Lower lobe of right lung (tissue), 2 donors: ENCODE measurements around the gene TOX2. TPM values are rescaled to one million over a fixed set of nuclear protein-coding genes. Genes with fewer than 3 reads are reported as not detected.

Source experiments
- ATAC-seq, 2 donors: fragments of 200-7000 bp; cut with Tn5 transposase; one replicate each; pipeline ENCODE4 v1.9.1; 2020 to 2022; ENCODE audit warnings: mild to moderate bottlenecking in 2 of 2, moderate library complexity in 2 of 2
- DNase-seq: peaks from one replicate; pipeline ENCODE4 v3.0.0-alpha.2; 2020
- H3K27ac ChIP-seq: fragments of 200-600 bp; one replicate; pipeline ENCODE4 v1.8.0; 2022
- H3K27me3 ChIP-seq: fragments of 200-600 bp; one replicate; pipeline ENCODE4 v1.8.0; 2022; ENCODE audit warnings: low read depth
- H3K36me3 ChIP-seq: fragments of 200-600 bp; one replicate; pipeline ENCODE4 v1.8.0; 2022; ENCODE audit warnings: mild to moderate bottlenecking
- H3K4me1 ChIP-seq: fragments of 200-600 bp; one replicate; pipeline ENCODE4 v1.8.0; 2022
- H3K4me3 ChIP-seq: fragments of 200-600 bp; one replicate; pipeline ENCODE4 v1.8.0; 2022; ENCODE audit warnings: mild to moderate bottlenecking
- H3K9me3 ChIP-seq: fragments of 200-600 bp; one replicate; pipeline ENCODE4 v1.8.0; 2022
- intact Hi-C: fragments of 100-400 bp; cut with DNase I; formaldehyde crosslinking; loops from one replicate; pipeline ENCODE4 v1.11.0; 2022
- total RNA-seq: library from RNA; stranded (reverse); fragmentation: NEBNext Ultra II Directional; extraction: Animal tissue kit (Norgen Biotek cat#: 25700); gene quantifications from one replicate; pipeline ENCODE4 v1.2.1, GENCODE V29; 2021
- TF ChIP-seq, protein P1 (sequence below): fragments of 200-600 bp; IDR thresholded peaks from one replicate; pipeline ENCODE4 v1.8.0; 2022; ENCODE audit warnings: antibody characterized with exemption, mild to moderate bottlenecking
- donor health status: DM: no; HTN: yes; CAD: no; lungs with severe emphysema.

TOX2 gene
- total RNA-seq, 1 donor from 2014 or later = 16.3 TPM

DNA sequence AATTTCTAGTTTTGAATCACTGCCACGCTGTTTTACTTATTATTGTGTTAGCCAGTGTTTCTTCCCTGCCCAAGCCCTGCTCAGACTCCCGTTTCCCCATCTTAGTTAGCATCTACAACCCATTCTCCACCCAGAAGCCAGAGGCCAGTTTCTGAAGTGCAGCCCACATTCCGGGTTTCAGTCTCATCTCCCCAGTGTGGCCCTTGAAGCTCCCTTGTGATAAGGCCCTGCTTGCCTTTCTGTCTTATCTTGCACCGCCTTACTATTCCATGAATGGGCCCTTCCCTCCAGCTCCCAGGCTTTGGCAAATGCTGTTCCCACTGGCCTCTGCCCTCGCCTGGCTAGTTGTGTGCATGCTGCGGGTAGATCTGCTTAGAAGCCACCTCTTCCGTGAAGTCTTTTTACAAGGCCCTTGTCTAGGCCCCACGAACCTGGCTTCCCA, 41.1 kb downstream of the TOX2 start:
- DNase-seq (no peak), ATAC-seq (no peak)
- Histone ChIP-seq H3K36me3 (no peaks in the 10 kb centered on the region), H3K9me3 (no peaks in the 10 kb centered on the region), H3K4me1 (peaks cover 63% of the 10 kb centered on the region), H3K4me3 (no peak overlapping the region), H3K27ac (no peak overlapping the region), H3K27me3 (peaks cover 4% of the 10 kb centered on the region)
- TF ChIP-seq, protein P1, sequence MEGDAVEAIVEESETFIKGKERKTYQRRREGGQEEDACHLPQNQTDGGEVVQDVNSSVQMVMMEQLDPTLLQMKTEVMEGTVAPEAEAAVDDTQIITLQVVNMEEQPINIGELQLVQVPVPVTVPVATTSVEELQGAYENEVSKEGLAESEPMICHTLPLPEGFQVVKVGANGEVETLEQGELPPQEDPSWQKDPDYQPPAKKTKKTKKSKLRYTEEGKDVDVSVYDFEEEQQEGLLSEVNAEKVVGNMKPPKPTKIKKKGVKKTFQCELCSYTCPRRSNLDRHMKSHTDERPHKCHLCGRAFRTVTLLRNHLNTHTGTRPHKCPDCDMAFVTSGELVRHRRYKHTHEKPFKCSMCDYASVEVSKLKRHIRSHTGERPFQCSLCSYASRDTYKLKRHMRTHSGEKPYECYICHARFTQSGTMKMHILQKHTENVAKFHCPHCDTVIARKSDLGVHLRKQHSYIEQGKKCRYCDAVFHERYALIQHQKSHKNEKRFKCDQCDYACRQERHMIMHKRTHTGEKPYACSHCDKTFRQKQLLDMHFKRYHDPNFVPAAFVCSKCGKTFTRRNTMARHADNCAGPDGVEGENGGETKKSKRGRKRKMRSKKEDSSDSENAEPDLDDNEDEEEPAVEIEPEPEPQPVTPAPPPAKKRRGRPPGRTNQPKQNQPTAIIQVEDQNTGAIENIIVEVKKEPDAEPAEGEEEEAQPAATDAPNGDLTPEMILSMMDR = no peak
- intact Hi-C loops = no loop called here

DNA sequence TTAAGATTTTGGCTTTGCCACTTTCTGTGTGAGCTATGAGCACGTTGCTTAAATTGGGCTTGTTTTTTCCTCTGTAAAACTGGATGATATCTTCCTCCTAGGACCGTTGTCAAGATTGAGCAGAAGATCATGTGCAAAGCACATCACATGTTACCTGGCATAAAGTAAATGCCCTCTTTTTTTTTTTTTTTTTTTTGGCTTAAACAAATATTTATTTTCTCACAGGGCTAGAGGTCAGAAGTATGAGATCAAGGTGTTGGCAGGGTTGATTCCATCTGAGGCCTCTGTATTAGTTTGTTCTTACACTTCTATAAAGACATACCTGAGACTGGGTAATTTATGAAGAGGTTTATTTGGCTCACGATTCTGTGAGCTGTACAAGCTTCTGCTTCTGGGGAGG, 42.7 kb downstream of the TOX2 start:
- TF ChIP-seq, protein P1 = no peak
- peaks cover 57% of the 10 kb centered on the region for H3K4me1 ChIP-seq
- no peaks in the 10 kb centered on the region for H3K9me3 ChIP-seq
- H3K27ac ChIP-seq = no peak overlapping the region
- intact Hi-C loops = no loop called here
- no peaks in the 10 kb centered on the region for H3K36me3 ChIP-seq
- DNase-seq = no peak
- H3K27me3 ChIP-seq = peaks cover 4% of the 10 kb centered on the region
- no peak for ATAC-seq
- no peak overlapping the region for H3K4me3 ChIP-seq

DNA sequence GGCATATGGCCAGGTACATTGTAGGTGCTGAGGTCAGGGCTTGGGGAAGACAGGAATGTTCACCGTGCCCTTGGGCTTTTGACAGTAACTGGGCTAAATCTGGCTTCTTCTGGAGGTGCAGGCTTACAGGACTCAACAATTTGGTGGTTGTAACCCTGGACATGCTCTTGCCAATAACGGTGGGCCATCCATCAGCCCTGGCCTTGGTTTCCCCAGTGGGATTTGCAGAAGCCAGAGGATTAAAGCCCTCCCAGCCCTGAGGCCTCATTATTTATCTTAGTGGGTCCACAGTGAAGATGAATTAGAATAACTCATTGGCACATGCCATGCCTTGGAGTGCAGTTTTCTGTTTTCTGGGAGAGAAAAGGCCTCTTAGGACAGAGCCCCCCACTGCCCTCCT, 44.0 kb downstream of the TOX2 start:
- Histone ChIP-seq H3K9me3 (no peaks in the 10 kb centered on the region), H3K4me1 (peaks cover 62% of the 10 kb centered on the region), H3K27ac (no peak overlapping the region), H3K27me3 (peaks cover 4% of the 10 kb centered on the region), H3K36me3 (no peaks in the 10 kb centered on the region), H3K4me3 (no peak overlapping the region)
- intact Hi-C loops = no loop called here
- DNase-seq = no peak
- no peak for ATAC-seq
- TF ChIP-seq, protein P1 = no peak

DNA sequence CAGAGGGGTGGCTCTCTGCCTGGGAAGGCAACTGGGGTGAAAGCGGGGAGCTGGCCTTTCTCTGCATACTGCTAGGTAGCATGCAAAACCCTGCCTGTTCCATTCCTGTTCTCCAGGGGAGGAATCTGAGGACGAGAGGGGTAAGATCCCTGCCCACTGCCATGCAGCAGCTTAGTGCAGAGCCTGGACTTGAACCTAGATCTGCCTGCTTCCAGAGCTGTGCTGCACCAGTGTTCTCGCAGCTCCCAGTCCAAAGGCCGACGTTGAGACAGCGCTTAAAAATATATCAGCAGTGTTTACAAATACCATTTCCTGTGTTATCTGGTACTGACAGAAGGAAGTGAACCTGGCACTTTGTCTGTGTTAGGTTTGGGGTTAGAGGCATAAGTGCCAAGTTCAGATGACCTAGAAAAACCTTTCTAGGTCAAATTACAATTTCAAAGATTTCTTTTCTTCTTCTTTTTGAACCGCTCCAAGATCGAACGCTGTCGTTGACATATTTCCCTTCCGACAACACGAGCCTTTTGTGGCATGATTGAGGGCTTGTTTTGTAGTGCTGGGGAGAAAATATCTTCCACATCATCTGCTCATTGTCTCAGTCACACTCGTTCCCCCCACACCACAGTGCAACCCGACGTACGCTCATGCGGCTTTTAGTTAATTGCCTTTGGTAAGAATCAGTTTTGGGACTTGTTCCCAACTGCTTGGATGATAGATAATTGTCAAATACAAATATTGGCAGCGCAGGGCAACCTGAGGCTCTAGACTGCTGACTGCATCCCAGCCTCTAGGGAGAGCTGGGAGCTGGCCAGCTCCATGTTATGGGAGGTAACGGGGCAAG, 44.6 kb downstream of the TOX2 start:
- Histone ChIP-seq H3K4me1 (peaks cover 63% of the 10 kb centered on the region), H3K9me3 (no peaks in the 10 kb centered on the region), H3K4me3 (no peak overlapping the region), H3K27ac (no peak overlapping the region), H3K36me3 (no peaks in the 10 kb centered on the region), H3K27me3 (peaks cover 4% of the 10 kb centered on the region)
- ATAC-seq = peak; percentile 29 to 39
- TF ChIP-seq, protein P1 = no peak
- intact Hi-C loops = no loop called here
- DNase-seq = no peak

DNA sequence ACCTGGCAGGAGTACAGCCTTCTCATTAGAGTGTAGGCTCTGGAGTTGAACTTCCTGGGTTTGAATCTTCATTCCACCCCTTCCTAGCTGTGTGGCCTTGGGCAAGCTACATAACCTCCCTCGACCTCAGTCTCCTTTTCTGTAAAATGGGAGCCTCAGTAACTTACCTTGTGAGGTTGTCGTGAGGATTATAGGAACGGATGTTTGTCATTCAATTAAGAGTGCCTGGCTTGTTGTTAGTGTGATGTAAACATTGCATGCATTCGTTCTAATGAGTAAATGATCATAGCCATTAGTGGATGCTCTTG, 45.2 kb downstream of the TOX2 start:
- H3K9me3 ChIP-seq = no peaks in the 10 kb centered on the region
- H3K27ac ChIP-seq = no peak overlapping the region

More for the DNA sequence above, 45.2 kb downstream of the TOX2 start:
- ATAC-seq = no peak
- DNase-seq = no peak
- Histone ChIP-seq H3K4me1 (peaks cover 63% of the 10 kb centered on the region), H3K27me3 (peaks cover 4% of the 10 kb centered on the region), H3K4me3 (no peak overlapping the region), H3K36me3 (no peaks in the 10 kb centered on the region)
- intact Hi-C loops = no loop called here
- TF ChIP-seq, protein P1 = no peak
